IMR-90 (cell line): ENCODE data around the gene CDH23. TPM values are rescaled to one million over a fixed set of nuclear protein-coding genes. Genes with fewer than 3 reads are reported as not detected.

Experiments used
- ATAC-seq: fragments of 200-7000 bp; cut with Tn5 transposase; 2 replicates; pipeline ENCODE4 v1.9.1; 2020; ENCODE audit warnings: low read depth, mild to moderate bottlenecking, moderate library complexity
- BruUV-seq: library from RNA; stranded (reverse); fragments of 400-500 nt; replicated peaks from 2 replicates; lab custom pipeline; 2021; lab: Mats Ljungman, UMichigan
- CTCF ChIA-PET: fragments of 300-600 bp; formaldehyde crosslinking; extraction: SDS; loops from one replicate; lab custom pipeline; 2021; ENCODE audit warnings: antibody characterized with exemption; lab: Yijun Ruan, JAX
- POLR2A ChIA-PET: fragments of 300-600 bp; sonication (Branson Sonifier 250); formaldehyde crosslinking; loops from one replicate; lab custom pipeline; 2022; ENCODE audit warnings: antibody characterized with exemption; ENCODE audit not compliant: unreplicated experiment; lab: Charles Lee
- DNase-seq: peaks from one replicate; pipeline ENCODE4 v3.0.0; 2013
- H2AFZ ChIP-seq: replicated peaks from 2 replicates; pipeline ENCODE3; 2013; ENCODE audit warnings: low read length, mild to moderate bottlenecking; ENCODE audit not compliant: poor library complexity
- H2AK5ac ChIP-seq: 2 replicates; pipeline ENCODE4 v1.6.1; 2013; ENCODE audit warnings: low read depth, low read length, inconsistent platforms
- H2AK9ac ChIP-seq: replicated peaks from 2 replicates; pipeline ENCODE3; 2013; ENCODE audit warnings: mild to moderate bottlenecking, low read depth, low read length, moderate library complexity; ENCODE audit not compliant: poor library complexity
- H2BK120ac ChIP-seq: 2 replicates; pipeline ENCODE4 v1.6.1; 2013; ENCODE audit warnings: low read depth, low read length, inconsistent platforms
- H2BK15ac ChIP-seq: 3 replicates; pipeline ENCODE4 v1.6.1; 2013; ENCODE audit warnings: low read depth, low read length, inconsistent platforms
- H2BK20ac ChIP-seq: 2 replicates; pipeline ENCODE4 v1.6.1; 2013; ENCODE audit warnings: low read depth, mild to moderate bottlenecking, inconsistent platforms, low read length, moderate library complexity
- H2BK5ac ChIP-seq: 2 replicates; pipeline ENCODE4 v1.6.1; 2013; ENCODE audit warnings: mild to moderate bottlenecking, low read depth, low read length, inconsistent platforms; ENCODE audit not compliant: poor library complexity, severe bottlenecking
- H3K14ac ChIP-seq: replicated peaks from 2 replicates; pipeline ENCODE4 v1.6.1; 2013; ENCODE audit warnings: low read depth, low read length, inconsistent platforms
- H3K18ac ChIP-seq: 2 replicates; pipeline ENCODE4 v1.6.1; 2013; ENCODE audit warnings: low read depth, low read length, control low read depth
- H3K23ac ChIP-seq: 2 replicates; pipeline ENCODE4 v1.6.1; 2013; ENCODE audit warnings: low read depth, low read length, inconsistent platforms
- H3K27ac ChIP-seq: 2 replicates; pipeline ENCODE4 v1.5.1; 2013; ENCODE audit warnings: mild to moderate bottlenecking, control low read depth, low read length; ENCODE audit not compliant: insufficient read depth
- H3K27me3 ChIP-seq: 2 replicates; pipeline ENCODE4 v1.6.1; 2013; ENCODE audit warnings: low read length; ENCODE audit not compliant: control insufficient read depth, insufficient read depth
- H3K36me3 ChIP-seq: 2 replicates; pipeline ENCODE4 v1.6.1; 2013; ENCODE audit warnings: low read length, mixed read lengths; ENCODE audit not compliant: control insufficient read depth, insufficient read depth
- H3K4ac ChIP-seq: 2 replicates; pipeline ENCODE4 v1.6.1; 2013; ENCODE audit warnings: low read depth, low read length, inconsistent platforms
- H3K4me1 ChIP-seq: 2 replicates; pipeline ENCODE4 v1.6.1; 2013; ENCODE audit warnings: low read length, mixed read lengths; ENCODE audit not compliant: control insufficient read depth, insufficient read depth
- H3K4me2 ChIP-seq: 2 replicates; pipeline ENCODE4 v1.6.1; 2013; ENCODE audit warnings: low read depth, mild to moderate bottlenecking, control low read depth, low read length, moderate library complexity
- H3K4me3 ChIP-seq: 2 replicates; pipeline ENCODE4 v1.5.1; 2013; ENCODE audit warnings: low read depth, mild to moderate bottlenecking, control low read depth, low read length, moderate library complexity; ENCODE audit not compliant: insufficient read depth
- H3K56ac ChIP-seq: 2 replicates; pipeline ENCODE4 v1.6.1; 2013; ENCODE audit warnings: low read length, inconsistent platforms; ENCODE audit not compliant: insufficient read depth; ENCODE audit errors: extremely low read depth
- H3K79me1 ChIP-seq, 2 experiments: 2 replicates each; pipeline ENCODE4 v1.6.1; 2013; ENCODE audit warnings: low read length in 2 of 2, inconsistent platforms in 1 of 2, low read depth in 1 of 2
- H3K9ac ChIP-seq: 2 replicates; pipeline ENCODE4 v1.6.1; 2013; ENCODE audit warnings: low read depth, low read length, control low read depth
- H3K9me1 ChIP-seq: 2 replicates; pipeline ENCODE4 v1.6.1; 2013; ENCODE audit warnings: low read length, inconsistent platforms; ENCODE audit not compliant: insufficient read depth
- H3K9me3 ChIP-seq: 2 replicates; pipeline ENCODE4 v1.6.1; 2013; ENCODE audit warnings: low read length; ENCODE audit not compliant: control insufficient read depth, insufficient read depth
- H4K20me1 ChIP-seq: 2 replicates; pipeline ENCODE4 v1.6.1; 2013; ENCODE audit warnings: low read length, inconsistent platforms; ENCODE audit not compliant: insufficient read depth
- H4K5ac ChIP-seq: 2 replicates; pipeline ENCODE4 v1.6.1; 2013; ENCODE audit warnings: mild to moderate bottlenecking, low read depth, low read length, control low read depth
- H4K8ac ChIP-seq, 2 experiments: 2 replicates each; pipeline ENCODE4 v1.6.1; 2013; ENCODE audit warnings: low read depth in 2 of 2, low read length in 2 of 2, control low read depth in 1 of 2, inconsistent platforms in 1 of 2
- H4K91ac ChIP-seq: 2 replicates; pipeline ENCODE4 v1.6.1; 2013; ENCODE audit warnings: low read depth, low read length, inconsistent platforms; ENCODE audit not compliant: insufficient read depth
- BHLHE40 ChIP-seq: fragments of 150-350 bp; IDR thresholded peaks from 2 replicates; pipeline ENCODE4 v1.6.1; 2016; ENCODE audit warnings: mild to moderate bottlenecking, low read depth, low read length
- CEBPB ChIP-seq: IDR thresholded peaks from 2 replicates; pipeline ENCODE4 v1.6.1; 2012; ENCODE audit warnings: low read depth, low read length, improper control_type of control experiment
- CHD1 ChIP-seq: IDR thresholded peaks from 2 replicates; pipeline ENCODE4 v1.6.1; 2012; ENCODE audit warnings: low read depth, low read length, improper control_type of control experiment
- CTCF ChIP-seq: conservative IDR thresholded peaks from 2 replicates; pipeline ENCODE4 v1.5.1; 2012; ENCODE audit warnings: mild to moderate bottlenecking, low read depth, low read length, improper control_type of control experiment
- ELK1 ChIP-seq: fragments of 150-350 bp; IDR thresholded peaks from 2 replicates; pipeline ENCODE4 v1.6.1; 2016; ENCODE audit warnings: low read depth, mild to moderate bottlenecking, low read length, moderate library complexity, borderline replicate concordance
- FOS ChIP-seq: fragments of 150-350 bp; IDR thresholded peaks from 2 replicates; pipeline ENCODE4 v1.6.1; 2016; ENCODE audit warnings: low read depth, low read length
- MAFK ChIP-seq: IDR thresholded peaks from 2 replicates; pipeline ENCODE4 v1.6.1; 2012; ENCODE audit warnings: low read depth, low read length, improper control_type of control experiment
- MAZ ChIP-seq: IDR thresholded peaks from 2 replicates; pipeline ENCODE4 v1.6.1; 2012; ENCODE audit warnings: low read depth, mild to moderate bottlenecking, low read length, improper control_type of control experiment, moderate library complexity, borderline replicate concordance
- MXI1 ChIP-seq: IDR thresholded peaks from 2 replicates; pipeline ENCODE4 v1.6.1; 2012; ENCODE audit warnings: low read depth, mild to moderate bottlenecking, low read length, moderate library complexity, borderline replicate concordance
- NFE2L2 ChIP-seq: fragments of 150-350 bp; IDR thresholded peaks from 2 replicates; pipeline ENCODE4 v1.6.1; 2016; ENCODE audit warnings: low read depth, mild to moderate bottlenecking, low read length
- POLR2A ChIP-seq: IDR thresholded peaks from 2 replicates; pipeline ENCODE4 v1.6.1; 2012; ENCODE audit warnings: mild to moderate bottlenecking, low read depth, low read length
- RAD21 ChIP-seq: IDR thresholded peaks from 2 replicates; pipeline ENCODE4 v1.6.1; 2012; ENCODE audit warnings: low read length, improper control_type of control experiment
- RCOR1 ChIP-seq: IDR thresholded peaks from 2 replicates; pipeline ENCODE4 v1.6.1; 2012; ENCODE audit warnings: mild to moderate bottlenecking, low read length, improper control_type of control experiment; ENCODE audit not compliant: insufficient replicate concordance
- RFX5 ChIP-seq: IDR thresholded peaks from 2 replicates; pipeline ENCODE4 v1.8.0; 2012; ENCODE audit warnings: low read depth, mild to moderate bottlenecking, low read length, moderate library complexity
- SMC3 ChIP-seq: fragments of 150-350 bp; IDR thresholded peaks from 2 replicates; pipeline ENCODE4 v1.6.1; 2016; ENCODE audit warnings: low read depth, mild to moderate bottlenecking, antibody characterized with exemption, low read length, moderate library complexity
- USF2 ChIP-seq: fragments of 150-350 bp; IDR thresholded peaks from 2 replicates; pipeline ENCODE4 v1.6.1; 2017; ENCODE audit warnings: mild to moderate bottlenecking, antibody characterized with exemption, low read length, low read depth
- WGBS, 2 experiments: methylation state at CpG; one replicate each; pipeline versions ENCODE4 v1.1.5 to v1.1.7; 2013; ENCODE audit warnings: missing lambda C conversion rate in 2 of 2; ENCODE audit not compliant: insufficient read length in 1 of 2; ENCODE audit errors: extremely low coverage in 2 of 2; 5-methylcytosine and 5-hydroxymethylcytosine counted together
- dilution Hi-C: fragments of 300-500 bp; cut with HindIII; formaldehyde crosslinking; loops from one replicate; pipeline ENCODE4 v1.14.3; 2018; ENCODE audit warnings: low sequenced_read_pairs; ENCODE audit not compliant: unreplicated experiment
- in situ Hi-C: fragments of 300-500 bp; cut with MboI; formaldehyde crosslinking; loops from 3 replicates; pipeline ENCODE4 v1.14.3; 2019; ENCODE audit warnings: low sequenced_read_pairs, inconsistent platforms, mixed read lengths
- intact Hi-C: fragments of 100-400 bp; cut with micrococcal nuclease; formaldehyde crosslinking; loops from 2 replicates; pipeline ENCODE4 v1.10.0; 2022
- polyA plus RNA-seq, 3 experiments: library from polyadenylated mRNA; depleted of rRNA; stranded (reverse); fragments of >200 nt; gene quantifications; 2 replicates each; pipeline ENCODE4 v1.2.3, GENCODE V29; 2012; ENCODE audit warnings: low replicate concordance in 1 of 3
- total RNA-seq: library from RNA; depleted of rRNA; stranded (reverse); fragments of >200 nt; gene quantifications from 2 replicates; pipeline ENCODE4 v1.2.3, GENCODE V29; 2012

The CDH23 gene
- total and polyA plus RNA-seq, 2 of the 4 experiments (the other 2 are of a cell fraction), result under 0.01 to 0.03 TPM

- Histone ChIP-seq H2AK5ac (no peak overlapping the region), H2BK120ac (no peak overlapping the region), H4K91ac (no peak overlapping the region), H3K23ac (no peak overlapping the region), H3K27me3 (no peaks in the 10 kb centered on the region), H4K8ac (no peak overlapping the region), H4K20me1 (peaks cover 99% of the 10 kb centered on the region), H3K56ac (no peak overlapping the region), H3K79me1 (peaks cover 21 to 88% of the 10 kb centered on the region in 2 experiments; a peak in 3 of 4 replicates), H3K27ac (no peak overlapping the region), H2AFZ (no peak overlapping the region), H2AK9ac (no peak overlapping the region), H2BK15ac (no peak overlapping the region), H3K9ac (no peak overlapping the region), H3K9me1 (peaks cover 21% of the 10 kb centered on the region), H3K14ac (no peak overlapping the region), H3K4ac (no peak overlapping the region), H3K18ac (no peak overlapping the region), H2BK5ac (no peak overlapping the region), H4K5ac (no peak overlapping the region), H2BK20ac (no peak overlapping the region), H3K36me3 (peaks cover 7% of the 10 kb centered on the region; the same call in 1 of the 2 replicates), H3K4me2 (no peak overlapping the region), H3K4me1 (peaks cover 16% of the 10 kb centered on the region), H3K9me3 (no peaks in the 10 kb centered on the region), H3K4me3 (no peak overlapping the region)
- DNase-seq, result no peak
- 100% methylated on average over 1 of the region's 2 CpGs; no CpG with 5 or more reads in 1 of the 2 experiments for WGBS, 2 experiments
- in situ Hi-C loops, result no loop called here
- intact Hi-C loops, result loop anchor here (5.0 kb wide), 1 partner anchor 45 kb away; no protein-coding TSS in a partner anchor
- no peak for ATAC-seq
- TF ChIP-seq RCOR1 (no peak), CEBPB (no peak), SMC3 (no peak), MXI1 (no peak), RFX5 (no peak), POLR2A (no peak), BHLHE40 (no peak), ELK1 (no peak), USF2 (no peak), CHD1 (no peak), CTCF (no peak), RAD21 (no peak), NFE2L2 (no peak), FOS (no peak), MAFK (no peak), MAZ (no peak)
- dilution Hi-C loops, result no loop called here
- CTCF ChIA-PET, result interaction anchor here (0.9 kb wide), 1 partner anchor 18 kb away, joined by 3 read pairs; no protein-coding TSS in a partner anchor
- POLR2A ChIA-PET, result no interaction called here
- no TSS peak for BruUV-seq
Observed at GRCh38 chr10:71842422-71842821, 445.7 kb downstream of the CDH23 start.
